ENCODE results near the gene CFAP251.
"Not testable (repeated sequence)": the region's sequence is repeated elsewhere in the genome, so short reads cannot be mapped to it uniquely, and the experiment has no call there.

CFAP251 gene

DNA sequence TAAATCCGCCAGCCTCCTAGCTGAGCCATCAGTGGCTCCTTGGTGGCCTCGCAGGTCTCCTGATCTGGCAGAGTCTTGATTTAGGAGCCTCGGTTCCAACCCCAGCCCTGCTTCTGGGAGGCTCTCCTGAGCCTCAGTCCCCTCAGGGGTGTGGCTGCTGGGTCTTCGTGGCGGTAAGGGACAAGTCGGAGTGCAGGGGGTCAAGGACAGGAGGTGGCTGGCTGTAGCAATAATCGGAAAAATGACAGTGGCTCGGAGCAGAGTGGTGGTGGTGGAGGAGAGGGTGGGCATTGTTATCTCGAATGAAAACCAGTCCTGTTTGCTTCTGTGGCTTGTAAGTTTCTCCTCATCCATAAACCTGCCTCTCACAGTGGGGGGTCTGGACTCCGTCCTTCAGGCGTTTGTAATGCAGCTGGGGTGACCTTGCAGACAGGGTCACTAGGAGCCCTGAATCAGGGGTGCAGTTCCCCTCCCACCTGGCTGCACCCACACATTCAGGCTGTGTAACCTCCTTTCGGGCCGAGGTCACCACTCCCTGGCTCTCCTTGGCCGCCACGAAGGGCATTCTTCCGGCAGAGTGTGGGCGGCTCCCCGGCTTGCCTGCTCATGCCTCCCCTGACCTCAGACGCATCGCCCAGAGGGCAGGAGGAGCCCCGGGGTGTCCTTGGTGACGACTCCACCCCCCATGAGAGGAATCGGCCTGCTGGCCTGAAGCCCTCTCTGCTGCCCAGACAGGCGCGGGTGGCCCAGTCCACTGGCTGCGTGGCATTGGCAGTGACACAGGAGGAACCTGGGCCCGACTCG is 111.4 kb downstream of the CFAP251 start:
- no peak for DNase-seq

DNA sequence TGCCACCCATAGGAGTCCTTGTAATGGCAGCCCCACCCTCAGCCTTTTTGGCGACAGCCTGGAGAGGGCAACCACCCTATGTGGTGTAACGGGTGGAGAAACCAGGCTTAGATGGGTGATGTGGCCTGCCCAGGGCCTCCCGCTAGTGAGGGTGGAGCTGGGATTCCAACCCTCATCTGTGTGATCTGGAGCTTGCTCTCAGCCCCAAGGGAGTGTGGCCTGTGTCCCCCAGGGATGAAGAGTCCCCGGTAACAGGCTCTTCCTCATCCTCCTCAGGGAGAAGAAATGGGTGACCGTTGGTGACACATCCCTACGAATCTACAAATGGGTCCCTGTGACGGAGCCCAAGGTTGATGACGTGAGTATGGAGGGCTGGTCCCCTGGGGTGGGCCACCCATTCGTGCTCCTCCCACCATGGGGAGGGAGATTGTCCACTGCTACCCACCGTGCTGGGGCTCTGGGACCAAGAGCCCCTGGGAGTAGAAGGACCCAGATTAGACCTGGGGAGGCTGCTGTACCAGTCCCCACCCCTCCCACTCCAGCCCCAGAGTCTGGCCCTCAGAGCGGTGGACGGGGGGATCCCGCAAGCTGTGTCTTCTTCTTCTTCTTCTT is 112.1 kb downstream of the CFAP251 start:
- DNase-seq, result no peak

DNA sequence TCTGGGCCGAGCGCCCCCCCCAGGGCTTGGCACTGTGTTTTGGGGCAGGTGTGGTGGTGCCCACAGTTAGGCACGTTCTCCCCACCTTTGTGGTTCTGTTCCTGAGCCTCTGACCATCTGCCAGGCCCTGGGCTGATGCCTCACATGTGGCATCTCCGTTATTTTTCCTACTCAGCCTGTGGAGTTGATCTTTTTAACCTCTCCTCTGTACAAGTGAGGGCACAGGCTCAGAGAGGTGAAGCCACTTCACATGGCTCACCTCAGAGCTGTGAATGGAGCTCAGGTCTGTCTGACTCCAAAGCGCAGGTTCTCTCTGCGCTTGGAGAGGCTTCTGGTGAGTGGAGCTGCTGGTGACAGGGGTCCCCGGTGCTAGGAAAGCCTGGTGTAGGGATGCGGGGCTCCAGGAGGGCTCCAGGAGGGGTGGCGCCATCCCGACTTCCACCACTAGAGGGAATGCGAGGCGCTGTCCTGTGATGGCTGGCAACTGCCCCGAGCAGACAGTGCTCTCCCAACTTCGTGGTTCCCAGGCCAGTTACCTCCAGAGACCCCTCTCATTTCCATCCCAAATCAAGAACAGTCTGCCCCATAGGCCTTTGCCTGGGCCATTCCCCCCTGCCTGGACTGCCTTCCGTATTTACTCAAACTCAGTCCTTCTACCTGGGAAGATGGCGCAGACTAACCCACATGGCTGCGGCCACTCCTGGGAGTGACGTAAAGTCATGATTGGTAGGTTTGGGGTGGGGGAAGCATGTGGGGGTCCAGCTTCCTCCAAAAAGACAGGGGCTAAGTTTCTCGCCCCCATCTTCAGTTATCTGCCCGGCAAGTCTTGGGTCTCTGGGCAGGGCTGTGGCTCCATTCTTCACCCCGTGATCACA is 113.2 kb downstream of the CFAP251 start:
- DNase-seq, result peak; percentile 72

DNA sequence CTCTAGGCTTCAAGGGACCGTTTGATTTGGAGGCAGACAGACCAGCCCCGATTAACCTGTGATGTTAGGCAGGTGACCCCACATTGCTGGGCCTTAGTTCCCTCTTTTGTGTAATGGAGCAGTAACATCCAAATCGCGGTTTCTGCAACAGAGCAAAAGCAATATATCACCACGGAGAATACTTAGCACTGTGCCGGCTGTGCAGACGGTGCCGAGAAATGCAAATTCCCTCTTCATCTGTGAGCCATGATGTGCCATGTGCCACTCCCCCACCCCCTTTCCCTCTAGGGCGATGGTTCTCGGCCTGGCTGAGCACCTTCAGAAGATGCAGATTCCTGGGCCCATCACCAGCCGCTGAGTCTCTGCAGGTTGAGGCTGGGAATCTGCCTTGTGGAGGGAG is 114.2 kb downstream of the CFAP251 start:
- no peak for DNase-seq

DNA sequence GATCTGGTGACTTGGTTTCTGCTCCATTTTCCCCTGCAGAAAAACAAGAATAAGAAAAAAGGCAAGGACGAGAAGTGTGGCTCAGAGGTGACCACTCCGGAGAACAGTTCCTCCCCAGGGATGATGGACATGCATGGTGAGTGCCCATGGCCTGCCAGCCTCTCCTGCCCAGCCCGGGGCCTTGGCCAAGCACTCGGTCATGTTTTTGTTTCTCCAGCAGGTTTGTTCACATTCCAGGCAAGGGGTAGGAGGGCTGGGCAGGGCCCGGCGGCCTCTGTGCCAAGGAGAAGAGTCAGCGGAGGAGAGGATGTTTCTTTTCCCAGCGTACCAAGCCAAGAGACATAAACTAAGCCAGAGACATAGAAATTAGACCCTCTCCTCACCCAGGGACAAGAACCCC is 116.9 kb downstream of the CFAP251 start:
- DNase-seq, result no peak

DNA sequence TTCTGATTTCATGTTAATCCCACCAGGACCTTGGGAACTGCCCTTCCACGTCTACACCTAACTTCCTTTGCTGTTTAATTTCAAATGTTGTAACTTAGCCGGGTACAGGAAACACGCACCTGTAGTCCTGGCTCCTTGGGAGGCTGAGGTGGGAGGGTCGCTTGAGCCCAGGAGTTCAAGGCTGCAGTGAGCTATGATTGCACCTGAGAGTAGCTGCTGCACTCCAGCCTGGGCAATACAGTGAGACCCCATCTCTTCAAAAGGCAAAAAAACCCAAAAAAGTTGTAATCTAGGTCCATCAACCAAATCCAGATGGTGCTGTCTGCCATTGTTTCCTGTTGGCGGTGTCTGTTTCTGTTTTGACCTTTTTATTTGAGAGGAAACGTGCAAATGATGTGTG is 117.8 kb downstream of the CFAP251 start:
- DNase-seq, result no peak

DNA sequence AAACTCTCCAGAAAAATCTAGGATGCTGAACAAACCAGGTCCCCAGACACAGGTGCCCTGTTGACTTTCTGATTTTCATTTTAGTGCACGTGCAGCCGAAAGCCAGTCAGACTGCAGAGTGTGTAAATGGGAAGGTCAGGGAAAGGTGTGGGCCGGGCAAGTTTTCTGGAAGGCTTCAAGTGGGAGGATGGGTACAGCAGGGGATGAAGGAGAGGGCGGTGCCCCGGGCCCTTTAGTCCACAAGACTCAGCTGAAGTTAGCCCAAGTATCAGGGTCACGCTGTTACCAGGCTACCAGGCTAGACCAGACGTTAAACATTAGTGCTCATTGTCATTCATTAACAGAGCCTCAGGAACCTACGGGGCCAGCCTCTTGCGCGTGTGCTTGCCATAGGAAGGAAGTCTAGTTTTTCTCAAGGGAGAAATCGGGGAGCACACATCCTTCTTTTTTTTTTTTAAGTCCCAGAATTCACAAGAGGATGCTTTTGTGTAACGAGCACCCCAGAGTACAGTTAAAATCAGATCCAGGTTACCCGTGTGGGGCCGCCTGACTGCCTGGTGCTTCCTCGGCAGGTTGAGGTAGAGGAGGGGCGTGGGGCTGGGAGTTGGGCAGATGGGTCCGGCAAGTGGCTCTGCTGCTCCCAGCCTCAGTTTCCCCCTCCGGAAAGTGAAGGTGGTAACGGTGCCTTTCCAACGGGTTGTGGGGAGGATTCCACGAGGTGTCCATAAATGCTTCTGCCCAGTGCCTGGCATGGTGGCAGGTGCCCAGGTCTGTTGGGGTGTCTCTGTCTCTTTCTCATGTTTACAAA is 122.4 kb downstream of the CFAP251 start:
- DNase-seq, result no peak

DNA sequence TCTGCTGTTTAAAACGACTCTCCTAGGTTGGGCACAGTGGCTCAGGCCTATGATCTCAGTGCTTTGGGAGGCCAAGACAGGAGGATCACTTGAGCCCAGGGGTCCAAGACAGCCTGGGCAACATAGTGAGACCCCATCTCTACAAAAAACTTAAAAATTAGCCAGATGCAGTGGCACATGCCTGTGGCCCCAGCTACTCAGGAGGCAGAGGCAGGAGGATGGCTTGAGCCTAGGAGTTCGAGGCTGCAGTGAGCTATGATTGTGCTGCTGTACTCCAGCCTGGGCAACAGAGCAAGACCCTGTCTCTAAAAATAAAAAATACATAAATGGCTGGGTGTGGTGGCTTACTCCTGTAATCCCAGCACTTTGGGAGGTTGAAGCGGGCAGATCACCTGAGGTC is 123.1 kb downstream of the CFAP251 start:
- DNase-seq, result not testable (repeated sequence)

DNA sequence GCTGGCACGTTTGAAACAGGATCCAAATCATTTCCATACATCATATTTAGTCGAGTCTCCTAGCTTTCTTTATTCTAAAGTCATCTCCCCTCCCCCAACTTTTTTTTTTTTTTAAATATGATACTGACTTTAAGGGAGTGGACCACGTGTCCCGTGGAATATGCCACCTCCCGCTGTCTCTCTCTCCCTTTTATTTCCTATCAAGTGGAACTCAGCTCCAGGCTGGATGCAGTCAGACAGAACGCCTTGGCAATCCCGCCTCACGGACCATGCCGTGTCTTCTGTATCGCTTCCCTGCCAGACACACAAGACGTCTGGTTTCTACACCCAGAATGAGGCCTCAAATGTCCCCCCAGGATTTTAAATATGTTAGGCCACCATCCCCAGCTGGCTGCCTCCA is 124.5 kb downstream of the CFAP251 start:
- DNase-seq, result no peak

DNA sequence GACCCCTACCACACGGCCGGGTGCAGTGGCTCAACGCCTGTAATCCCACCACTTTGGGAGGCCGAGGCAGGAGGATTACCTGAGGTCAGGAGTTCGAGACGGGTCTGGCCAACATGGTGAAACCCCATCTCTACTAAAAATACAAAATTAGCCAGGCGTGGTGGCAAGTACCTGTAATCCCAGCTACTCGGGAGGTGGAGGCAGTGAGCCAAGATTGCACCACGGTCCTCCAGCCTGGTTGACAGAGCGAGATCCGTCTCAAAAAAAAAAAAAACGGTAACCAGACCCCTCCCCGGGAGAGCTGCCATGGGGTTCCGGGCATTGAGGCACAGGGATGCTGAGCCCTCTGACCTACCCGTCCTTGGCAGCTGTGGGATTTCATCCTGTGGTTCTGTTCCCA is 125.1 kb downstream of the CFAP251 start:
- DNase-seq, result no peak

DNA sequence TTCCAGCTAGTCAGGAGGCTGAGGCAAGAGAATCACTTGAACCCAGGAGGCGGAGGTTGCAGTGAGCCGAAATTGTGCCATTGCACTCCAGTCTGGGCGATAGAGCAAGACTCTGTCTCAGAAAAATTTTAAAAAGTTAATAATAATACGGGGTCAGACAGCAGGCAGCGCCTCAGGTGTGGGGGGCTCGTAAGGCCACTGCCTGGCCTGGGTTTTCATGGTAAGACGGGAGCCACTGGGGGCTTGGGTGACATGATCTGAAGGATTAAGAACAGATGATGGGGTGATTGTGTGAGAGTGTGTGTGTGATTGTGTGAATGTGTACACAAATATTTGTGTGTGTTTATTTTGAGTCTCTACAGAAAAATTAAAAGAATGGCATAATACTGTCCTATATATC is 126.9 kb downstream of the CFAP251 start:
- no peak for DNase-seq

DNA sequence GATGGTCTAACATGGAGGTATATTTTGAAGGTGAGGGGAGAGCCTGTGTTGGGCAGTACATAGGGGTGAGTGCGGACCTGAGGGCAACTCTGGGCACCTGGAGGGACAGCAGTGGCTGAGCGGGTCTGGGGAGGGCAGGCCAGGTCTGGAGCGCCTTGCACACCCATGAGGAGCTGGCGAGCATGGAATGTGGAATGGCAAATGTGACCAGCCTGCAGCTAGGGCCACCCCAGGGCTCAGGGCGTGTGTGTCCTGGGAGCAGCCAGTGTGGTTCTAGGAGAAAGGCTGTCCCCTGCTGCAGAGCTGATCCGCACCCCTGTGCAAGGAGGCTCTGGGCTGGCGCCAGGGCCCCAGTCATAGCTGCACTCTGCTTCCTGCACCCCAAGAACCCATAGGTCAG is 127.8 kb downstream of the CFAP251 start:
- DNase-seq, result no peak

DNA sequence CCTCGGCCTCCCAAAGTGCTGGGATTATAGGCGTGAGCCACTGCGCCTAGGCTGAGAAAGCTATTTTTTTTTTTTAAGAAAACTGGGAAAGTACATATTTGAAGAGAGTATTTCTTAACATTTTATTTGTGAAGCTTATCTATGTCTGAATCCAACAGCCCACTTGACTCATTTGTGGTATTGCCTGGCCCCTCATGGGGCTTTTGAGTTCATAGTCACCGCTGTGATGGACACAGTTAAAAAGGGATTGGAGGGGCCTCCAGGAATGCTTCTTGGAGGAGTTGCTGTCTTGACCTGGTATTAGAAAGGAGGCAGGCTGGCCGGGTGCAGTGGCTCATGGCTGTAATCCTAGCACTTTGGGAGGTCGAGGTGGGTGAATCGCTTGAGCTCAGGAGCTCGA is 129.8 kb downstream of the CFAP251 start:
- DNase-seq, result no peak

DNA sequence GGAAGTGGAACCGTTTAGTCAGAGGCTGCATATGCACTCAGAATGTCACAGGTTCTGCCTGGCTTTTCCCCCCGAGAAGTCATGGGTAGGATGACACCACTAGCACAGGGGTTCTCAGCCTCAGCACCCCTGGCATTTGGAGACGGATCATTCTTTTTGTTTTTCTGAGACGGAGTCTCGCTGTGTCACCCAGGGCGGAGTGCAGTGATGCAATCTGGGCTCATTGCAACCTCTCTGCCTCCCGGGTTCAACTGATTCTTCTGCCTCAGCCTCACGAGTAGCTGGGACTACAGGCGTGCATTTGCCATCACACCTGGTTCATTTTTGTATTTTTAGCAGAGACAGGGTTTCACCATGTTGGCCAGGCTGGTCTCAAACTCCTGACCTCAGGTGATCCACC is 131.4 kb downstream of the CFAP251 start:
- DNase-seq, result no peak

DNA sequence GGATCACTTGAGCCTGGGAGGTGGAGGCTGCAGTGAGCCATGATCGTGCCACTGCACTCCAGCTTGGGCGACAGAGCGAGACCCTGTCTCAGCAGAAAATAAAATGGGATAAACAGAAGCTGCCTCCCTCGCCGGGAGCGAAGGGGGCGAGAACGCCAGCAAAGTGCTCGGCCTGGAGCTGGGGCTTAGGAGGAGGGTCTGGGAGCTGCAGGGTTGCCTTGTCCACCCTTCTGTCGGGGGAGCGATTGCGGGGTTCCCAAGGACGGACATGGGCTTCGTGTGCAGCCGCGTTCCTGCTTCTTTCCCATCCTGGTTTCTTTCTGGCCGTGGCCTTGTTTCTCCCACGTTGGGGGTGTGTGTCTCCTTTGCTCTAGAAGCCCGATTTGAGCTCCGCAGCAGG is 132.3 kb downstream of the CFAP251 start:
- no peak for DNase-seq

DNA sequence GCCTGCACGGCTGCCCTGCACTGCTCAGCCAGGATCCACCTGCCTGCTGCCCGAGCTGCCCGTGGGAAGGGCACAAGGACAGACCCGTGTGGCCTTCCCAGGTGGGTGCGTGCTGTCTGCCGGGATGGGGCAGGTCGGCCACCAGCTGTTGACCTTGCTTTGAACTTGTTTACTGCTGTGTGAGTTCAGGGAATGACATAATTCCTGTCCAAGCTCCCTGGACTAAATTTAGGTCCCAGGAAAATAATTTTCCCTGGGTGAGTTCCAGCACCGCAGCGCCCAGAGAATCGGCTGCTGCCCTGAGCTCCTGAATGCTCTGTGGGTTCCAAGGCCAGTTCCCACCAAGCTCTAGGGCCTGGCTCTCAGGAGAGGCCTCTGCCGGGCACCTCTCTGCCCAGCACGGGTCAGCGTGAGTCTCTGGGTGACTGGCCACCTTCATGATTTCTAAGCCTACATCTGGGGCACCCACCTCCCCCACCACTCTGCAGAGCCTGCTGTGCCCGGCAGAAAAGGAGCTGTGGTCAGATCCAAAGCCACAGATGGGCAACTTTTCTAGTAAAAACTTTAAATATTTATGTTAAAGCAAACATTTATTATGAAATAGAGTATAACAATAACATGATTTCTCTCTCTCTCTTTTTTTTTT is 133.0 kb downstream of the CFAP251 start:
- no peak for DNase-seq

DNA sequence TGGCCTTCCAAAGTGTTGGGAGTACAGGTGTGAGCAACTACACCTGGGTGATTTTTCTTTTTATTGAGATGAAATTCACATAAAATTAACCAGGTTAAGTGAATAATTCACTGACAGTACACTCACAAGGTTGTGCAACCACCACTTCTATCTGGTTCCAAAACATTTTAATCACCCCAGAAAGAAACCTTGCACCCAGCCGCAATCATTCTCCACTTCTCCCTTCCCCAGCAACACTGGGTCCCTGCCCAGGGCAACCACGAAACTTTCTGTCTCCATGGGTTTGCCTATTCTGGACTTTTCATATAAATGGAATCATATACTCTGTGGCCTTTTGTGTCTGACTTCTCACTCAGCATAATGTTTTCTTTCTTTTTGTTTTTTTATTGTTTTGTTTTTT is 133.9 kb downstream of the CFAP251 start:
- DNase-seq, result no peak

Data from NCI-H82 (cell line).